Fibroblast of lung (primary cell): ENCODE data around the gene IL2RG. TPM values are rescaled to one million over a fixed set of nuclear protein-coding genes. Genes with fewer than 3 reads are reported as not detected.

Experiments
- DNase-seq, 2 donors: peaks; one replicate each; pipeline versions ENCODE4 v3.0.0 to v3.0.0-alpha.2; 2010; ENCODE audit warnings: low read depth in 2 of 2
- H2AFZ ChIP-seq: 2 replicates; pipeline ENCODE4 v1.5.1; 2012; ENCODE audit warnings: low read length, control low read depth, inconsistent platforms
- H3K27ac ChIP-seq: 2 replicates; pipeline ENCODE4 v1.5.1; 2011; ENCODE audit warnings: low read length, control low read depth; ENCODE audit not compliant: insufficient read depth
- H3K27me3 ChIP-seq: 2 replicates; pipeline ENCODE4 v1.5.1; 2011; ENCODE audit warnings: mild to moderate bottlenecking, low read length; ENCODE audit not compliant: control insufficient read depth, insufficient read depth
- H3K36me3 ChIP-seq: 2 replicates; pipeline ENCODE4 v1.5.1; 2011; ENCODE audit warnings: low read length; ENCODE audit not compliant: control insufficient read depth, insufficient read depth
- H3K4me1 ChIP-seq: 2 replicates; pipeline ENCODE4 v1.5.1; 2011; ENCODE audit warnings: low read length; ENCODE audit not compliant: control insufficient read depth, insufficient read depth; ENCODE audit errors: extremely low read depth
- H3K4me2 ChIP-seq: 2 replicates; pipeline ENCODE4 v1.5.1; 2011; ENCODE audit warnings: low read length, control low read depth; ENCODE audit not compliant: insufficient read depth; ENCODE audit errors: extremely low read depth
- H3K4me3 ChIP-seq, 4 experiments: fragments of 200-600 bp in 1 of 4; sonication (generic) in 1 of 4; replicated peaks in 1 of 4; 2 replicates each; pipeline ENCODE4 v1.5.1; 2011 to 2016; ENCODE audit warnings: low read length in 4 of 4, low read depth in 3 of 4, mild to moderate bottlenecking in 3 of 4, control low read depth in 2 of 4, inconsistent platforms in 1 of 4, mixed read lengths in 1 of 4; ENCODE audit not compliant: insufficient read depth in 1 of 4; ENCODE audit errors: control extremely low read depth in 1 of 4
- H3K79me2 ChIP-seq: 2 replicates; pipeline ENCODE4 v1.5.1; 2012; ENCODE audit warnings: mild to moderate bottlenecking, low read length, inconsistent platforms; ENCODE audit not compliant: control insufficient read depth, insufficient read depth
- H3K9ac ChIP-seq: 2 replicates; pipeline ENCODE4 v1.5.1; 2011; ENCODE audit warnings: mild to moderate bottlenecking, low read length, control low read depth; ENCODE audit not compliant: insufficient read depth
- H3K9me3 ChIP-seq: 2 replicates; pipeline ENCODE4 v1.5.1; 2012; ENCODE audit warnings: low read depth, low read length; ENCODE audit not compliant: control insufficient read depth, insufficient read depth
- H4K20me1 ChIP-seq: 2 replicates; pipeline ENCODE4 v1.5.1; 2011; ENCODE audit warnings: low read length; ENCODE audit not compliant: control insufficient read depth, insufficient read depth; ENCODE audit errors: extremely low read depth
- CTCF ChIP-seq, 2 donors: IDR thresholded peaks in 1 of 2; conservative IDR thresholded peaks in 1 of 2; 1 replicate in 1 of 2; 2 replicates in 1 of 2; pipeline ENCODE4 v1.5.1; 2011 to 2012; ENCODE audit warnings: low read length in 2 of 2, control low read depth in 1 of 2, inconsistent platforms in 1 of 2, low read depth in 1 of 2, mild to moderate bottlenecking in 1 of 2
- EZH2 ChIP-seq: IDR thresholded peaks from 2 replicates; pipeline ENCODE4 v1.5.1; 2012; ENCODE audit warnings: low read length, control low read depth, mild to moderate bottlenecking; ENCODE audit errors: missing control alignments
- polyA plus RNA-seq, 2 donors: library from polyadenylated mRNA; depleted of rRNA in 1 of 2; stranded (reverse) in 1 of 2; unstranded in 1 of 2; fragments of >200 nt; gene quantifications; 2 replicates each; pipeline ENCODE4 v1.2.1, GENCODE V29; 2011 to 2012; ENCODE audit warnings: missing spikeins in 1 of 2
- total RNA-seq: library from RNA; depleted of rRNA; stranded (reverse); fragments of >200 nt; gene quantifications from 2 replicates; pipeline ENCODE4 v1.2.1, GENCODE V29; 2014

The IL2RG gene
- total and polyA plus RNA-seq, 2 donors (not counting 1 experiment from before 2014, with no cell fraction given): not detected

GRCh38 chrX:71118985-71119535, 7.7 kb upstream of the IL2RG start:
- H3K79me2 ChIP-seq: peaks cover 2% of the 10 kb centered on the region
- H3K36me3 ChIP-seq: peaks cover 15% of the 10 kb centered on the region
- peak overlapping the region; percentile 49 for H2AFZ ChIP-seq
- no peaks in the 10 kb centered on the region for H4K20me1 ChIP-seq
- no peak for TF ChIP-seq CTCF (conservative IDR thresholded peaks at IDR 0.05 in 1 of 2, IDR thresholded peaks at IDR 0.05 in 1 of 2; ENCODE audit: low read depth in 1 of 2, low read length in 2 of 2)
- TF ChIP-seq EZH2: no peak
- H3K27me3 ChIP-seq: no peaks in the 10 kb centered on the region
- no peaks in the 10 kb centered on the region for H3K9me3 ChIP-seq
- H3K4me2 ChIP-seq: peak overlapping the region; percentile 85
- H3K9ac ChIP-seq: peak overlapping the region; percentile 77
- H3K4me1 ChIP-seq: no peaks in the 10 kb centered on the region
- DNase-seq: no peak
- peak overlapping the region; percentile 63 to 73 (median 70) for H3K4me3 ChIP-seq
- no peak overlapping the region for H3K27ac ChIP-seq

DNA sequence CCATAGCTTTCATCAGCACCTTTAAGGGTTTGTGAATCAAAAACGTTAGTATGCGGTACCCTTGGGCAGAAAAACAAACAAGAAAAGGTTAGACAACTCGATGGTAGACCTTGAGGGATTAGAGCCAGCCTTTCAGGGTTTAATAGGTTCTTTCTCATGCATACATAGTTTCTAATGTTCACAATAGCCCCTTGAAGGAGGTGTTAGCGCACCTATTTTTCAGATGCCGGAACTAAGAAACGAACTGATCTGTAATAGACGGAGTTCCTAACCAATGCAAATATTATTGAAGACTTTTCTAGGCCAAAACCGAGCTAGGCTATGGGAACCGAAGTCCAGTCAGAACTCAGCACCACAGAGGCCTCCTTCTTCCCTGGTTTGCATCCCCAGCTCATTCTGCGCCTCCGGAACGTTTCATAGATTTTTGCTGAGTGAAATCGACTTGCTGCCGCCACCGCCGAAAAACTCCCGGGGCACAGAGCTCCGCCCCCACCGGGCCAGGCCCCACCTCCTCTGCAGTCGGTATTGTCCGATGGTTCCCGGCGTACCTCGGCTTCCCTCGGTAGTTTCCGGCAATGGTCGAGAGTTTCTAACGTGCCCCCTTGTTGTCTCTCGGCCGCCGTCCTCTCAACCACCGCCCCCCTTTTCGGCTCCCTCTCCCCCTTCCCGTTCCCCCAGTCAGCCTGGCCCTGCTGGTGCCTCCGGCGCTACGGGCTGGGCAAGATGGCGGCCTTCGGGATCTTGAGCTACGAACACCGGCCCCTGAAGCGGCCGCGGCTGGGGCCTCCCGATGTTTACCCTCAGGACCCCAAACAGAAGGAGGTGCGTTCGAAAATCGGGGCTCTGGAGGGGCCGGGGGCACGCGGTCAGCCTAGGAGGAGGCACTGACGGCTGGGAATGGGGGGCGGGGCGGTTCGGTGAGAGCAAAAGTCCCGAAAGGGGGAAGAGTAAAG, 6.9 kb upstream of the IL2RG start, which contains the start of gene MED12:
TSS of gene MED12 (plus strand) at position 565 of the 953 bp plus-strand sequence. CDS start at position 724, 159 bp downstream.
- Histone ChIP-seq H2AFZ (peak within 1 kb of the TSS; percentile 86), H3K9ac (peak within 1 kb of the TSS; percentile 77)
- DNase-seq: peak; percentile 74 to 83

More for the DNA sequence above, 6.9 kb upstream of the IL2RG start, which contains the start of gene MED12:
- Histone ChIP-seq H3K9me3 (no peaks in the 10 kb centered on the region), H3K4me2 (peak within 1 kb of the TSS; percentile 85), H3K27me3 (no peaks in the 10 kb centered on the region), H3K36me3 (peaks cover 15% of the 10 kb centered on the region), H4K20me1 (no peaks in the 10 kb centered on the region), H3K79me2 (peaks cover 2% of the 10 kb centered on the region), H3K4me3 (peak within 1 kb of the TSS; percentile 63 to 73 (median 70)), H3K27ac (peak within 1 kb of the TSS; percentile 61), H3K4me1 (no peaks in the 10 kb centered on the region)
- TF ChIP-seq EZH2: no peak
- TF ChIP-seq CTCF (conservative IDR thresholded peaks at IDR 0.05 in 1 of 2, IDR thresholded peaks at IDR 0.05 in 1 of 2; ENCODE audit: low read depth in 1 of 2, low read length in 2 of 2): no peak
